ENCODE results near the gene KDM8.
"Not testable (repeated sequence)": the region's sequence is repeated elsewhere in the genome, so short reads cannot be mapped to it uniquely, and the experiment has no call there.

DNA sequence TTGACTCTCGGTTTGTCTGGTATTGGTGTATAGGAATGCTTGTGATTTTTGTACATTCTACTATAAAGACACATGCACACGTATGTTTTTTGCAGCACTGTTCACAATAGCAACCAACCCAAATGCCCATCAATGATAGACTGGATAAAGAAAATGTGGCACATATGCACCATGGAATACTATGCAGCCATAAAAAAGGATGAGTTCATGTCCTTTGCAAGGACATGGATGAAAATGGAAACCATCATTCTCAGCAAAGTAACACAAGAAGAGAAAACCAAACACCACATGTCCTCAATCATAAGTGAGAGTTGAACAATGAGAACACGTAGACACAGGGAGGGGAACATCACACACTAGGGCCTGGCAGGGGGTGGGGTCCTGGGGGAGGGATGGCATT is 2.4 kb upstream of the KDM8 start:
- TF ChIP-seq, protein P1, sequence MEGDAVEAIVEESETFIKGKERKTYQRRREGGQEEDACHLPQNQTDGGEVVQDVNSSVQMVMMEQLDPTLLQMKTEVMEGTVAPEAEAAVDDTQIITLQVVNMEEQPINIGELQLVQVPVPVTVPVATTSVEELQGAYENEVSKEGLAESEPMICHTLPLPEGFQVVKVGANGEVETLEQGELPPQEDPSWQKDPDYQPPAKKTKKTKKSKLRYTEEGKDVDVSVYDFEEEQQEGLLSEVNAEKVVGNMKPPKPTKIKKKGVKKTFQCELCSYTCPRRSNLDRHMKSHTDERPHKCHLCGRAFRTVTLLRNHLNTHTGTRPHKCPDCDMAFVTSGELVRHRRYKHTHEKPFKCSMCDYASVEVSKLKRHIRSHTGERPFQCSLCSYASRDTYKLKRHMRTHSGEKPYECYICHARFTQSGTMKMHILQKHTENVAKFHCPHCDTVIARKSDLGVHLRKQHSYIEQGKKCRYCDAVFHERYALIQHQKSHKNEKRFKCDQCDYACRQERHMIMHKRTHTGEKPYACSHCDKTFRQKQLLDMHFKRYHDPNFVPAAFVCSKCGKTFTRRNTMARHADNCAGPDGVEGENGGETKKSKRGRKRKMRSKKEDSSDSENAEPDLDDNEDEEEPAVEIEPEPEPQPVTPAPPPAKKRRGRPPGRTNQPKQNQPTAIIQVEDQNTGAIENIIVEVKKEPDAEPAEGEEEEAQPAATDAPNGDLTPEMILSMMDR (conservative IDR thresholded peaks at IDR 0.05), result not testable (repeated sequence)
- not testable (repeated sequence) for TF ChIP-seq EZH2 (IDR thresholded peaks at IDR 0.05; ENCODE audit: low read depth)

Data from PC-9 (cell line).